RCC 7860 (cell line): ENCODE measurements around the gene ATG2B.

Source experiments
- DNase-seq: peaks from one replicate; pipeline ENCODE4 v3.0.0-alpha.2; 2015; ENCODE audit warnings: low spot score
- FAIRE-seq: peaks from 2 replicates; lab custom pipeline; 2012; peaks lifted over from hg19 to GRCh38; lab: Jason Lieb, UNC

The ATG2B gene

GRCh38 chr14:96309896-96310330 lies 53.2 kb downstream of the ATG2B start:
- FAIRE-seq, result peak; percentile 69
- DNase-seq, result peak; percentile 16

- peak; percentile 80 for DNase-seq
- FAIRE-seq, result peak; percentile 95
These were observed 53.8 kb downstream of the ATG2B start for GRCh38 chr14:96309133-96309895.

GRCh38 chr14:96307434-96307833 lies 55.7 kb downstream of the ATG2B start:
- FAIRE-seq (no peak), DNase-seq (no peak)

GRCh38 chr14:96304956-96305355 lies 58.2 kb downstream of the ATG2B start:
- DNase-seq, result no peak
- FAIRE-seq, result no peak

GRCh38 chr14:96303981-96304380 lies 59.2 kb downstream of the ATG2B start:
- DNase-seq (no peak), FAIRE-seq (no peak)

- FAIRE-seq (no peak), DNase-seq (no peak)
These were observed 63.7 kb downstream of the ATG2B start for GRCh38 chr14:96299441-96299840.

- DNase-seq, result no peak
- no peak for FAIRE-seq
These were observed 65.1 kb downstream of the ATG2B start for GRCh38 chr14:96297997-96298515.

- FAIRE-seq (peak; percentile 67), DNase-seq (no peak)
These were observed 66.1 kb downstream of the ATG2B start for GRCh38 chr14:96297000-96297399.

GRCh38 chr14:96294246-96294645 lies 68.9 kb downstream of the ATG2B start:
- FAIRE-seq, result no peak
- no peak for DNase-seq

GRCh38 chr14:96287856-96288255 lies 75.3 kb downstream of the ATG2B start:
- no peak for FAIRE-seq

GRCh38 chr14:96286251-96286650 lies 76.9 kb downstream of the ATG2B start:
- FAIRE-seq (no peak), DNase-seq (no peak)

More at GRCh38 chr14:96287856-96288255, 75.3 kb downstream of the ATG2B start:
- DNase-seq, result no peak

GRCh38 chr14:96285667-96286066 lies 77.5 kb downstream of the ATG2B start:
- FAIRE-seq, result no peak

GRCh38 chr14:96284430-96284829 lies 78.7 kb downstream of the ATG2B start:
- DNase-seq (no peak), FAIRE-seq (no peak)

More at GRCh38 chr14:96285667-96286066, 77.5 kb downstream of the ATG2B start:
- DNase-seq, result no peak

- DNase-seq (no peak), FAIRE-seq (no peak)
These were observed 79.1 kb downstream of the ATG2B start for GRCh38 chr14:96284008-96284407.

- FAIRE-seq, result no peak
- DNase-seq, result no peak
These were observed 81.7 kb downstream of the ATG2B start for GRCh38 chr14:96281486-96281885.

GRCh38 chr14:96280104-96280503 lies 83.0 kb downstream of the ATG2B start:
- no peak for FAIRE-seq

GRCh38 chr14:96279564-96279963 lies 83.6 kb downstream of the ATG2B start:
- FAIRE-seq, result no peak
- no peak for DNase-seq

More at GRCh38 chr14:96280104-96280503, 83.0 kb downstream of the ATG2B start:
- no peak for DNase-seq

- DNase-seq, result no peak
- no peak for FAIRE-seq
These were observed 85.3 kb downstream of the ATG2B start for GRCh38 chr14:96277890-96278289.

GRCh38 chr14:96275177-96276112 lies 87.7 kb downstream of the ATG2B start:
- FAIRE-seq, result no peak

GRCh38 chr14:96274543-96274942 lies 88.6 kb downstream of the ATG2B start:
- DNase-seq, result no peak
- no peak for FAIRE-seq

More at GRCh38 chr14:96275177-96276112, 87.7 kb downstream of the ATG2B start:
- no peak for DNase-seq

GRCh38 chr14:96274122-96274521 lies 89.0 kb downstream of the ATG2B start:
- FAIRE-seq, result no peak

More at GRCh38 chr14:96274122-96274521, 89.0 kb downstream of the ATG2B start:
- DNase-seq, result no peak
